Activated naive CD8-positive, alpha-beta T cell (primary cell): Measurements from ENCODE around the gene NOTO.
A peak's percentile ranks its signal among the peaks of the same experiment; 100 is the strongest.

ENCODE experiments used
- H3K27ac Mint-ChIP-seq: one replicate; pipeline ENCODE4 v1.8.0; 2021; ENCODE audit warnings: mixed read lengths
- H3K27me3 Mint-ChIP-seq: one replicate; pipeline ENCODE4 v1.8.0; 2021; ENCODE audit warnings: mixed read lengths
- H3K36me3 Mint-ChIP-seq: one replicate; pipeline ENCODE4 v1.8.0; 2021; ENCODE audit warnings: mixed read lengths
- H3K4me1 Mint-ChIP-seq: one replicate; pipeline ENCODE4 v1.8.0; 2021; ENCODE audit warnings: low read depth, mixed read lengths
- H3K4me3 Mint-ChIP-seq: one replicate; pipeline ENCODE4 v1.8.0; 2021; ENCODE audit warnings: mild to moderate bottlenecking, mixed read lengths
- H3K9me3 Mint-ChIP-seq: one replicate; pipeline ENCODE4 v1.8.0; 2021; ENCODE audit warnings: low read depth, mixed read lengths

The NOTO gene

DNA sequence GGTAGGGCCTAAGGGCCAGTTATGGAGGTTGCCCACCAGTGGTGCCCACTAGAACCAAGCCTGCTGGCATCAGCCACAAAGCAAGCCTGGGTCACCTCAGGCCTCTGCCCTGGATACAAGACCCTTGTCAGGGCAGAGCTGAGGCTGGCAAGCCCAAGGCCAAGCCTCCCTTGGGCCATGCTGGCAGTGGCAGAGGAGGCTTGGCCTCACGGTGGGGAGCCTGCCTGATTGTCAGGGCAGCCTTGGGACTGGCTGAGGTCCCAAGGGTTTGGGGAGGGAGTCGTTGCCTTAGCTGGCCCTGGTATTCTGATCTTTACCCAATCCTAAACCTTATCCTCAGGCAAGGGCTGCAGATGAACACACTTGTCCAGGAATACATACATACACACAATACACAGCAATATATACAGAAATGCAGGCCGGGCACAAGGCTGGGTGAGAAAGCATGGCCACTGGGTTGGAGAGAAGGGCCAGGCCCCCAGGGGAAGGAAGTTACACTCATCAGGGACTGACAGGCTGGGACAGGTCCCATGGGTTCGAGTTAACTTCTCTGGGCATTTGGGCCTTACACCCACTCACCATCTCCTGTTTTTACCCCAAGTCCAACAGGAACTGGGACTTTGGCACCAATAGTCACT is 52.8 kb downstream of the NOTO start:
- H3K27me3 Mint-ChIP-seq, result no peaks in the 10 kb centered on the region
- H3K4me3 Mint-ChIP-seq, result no peak overlapping the region
- H3K9me3 Mint-ChIP-seq, result no peaks in the 10 kb centered on the region
- H3K27ac Mint-ChIP-seq, result no peak overlapping the region
- peaks cover 2% of the 10 kb centered on the region for H3K4me1 Mint-ChIP-seq
- no peaks in the 10 kb centered on the region for H3K36me3 Mint-ChIP-seq

DNA sequence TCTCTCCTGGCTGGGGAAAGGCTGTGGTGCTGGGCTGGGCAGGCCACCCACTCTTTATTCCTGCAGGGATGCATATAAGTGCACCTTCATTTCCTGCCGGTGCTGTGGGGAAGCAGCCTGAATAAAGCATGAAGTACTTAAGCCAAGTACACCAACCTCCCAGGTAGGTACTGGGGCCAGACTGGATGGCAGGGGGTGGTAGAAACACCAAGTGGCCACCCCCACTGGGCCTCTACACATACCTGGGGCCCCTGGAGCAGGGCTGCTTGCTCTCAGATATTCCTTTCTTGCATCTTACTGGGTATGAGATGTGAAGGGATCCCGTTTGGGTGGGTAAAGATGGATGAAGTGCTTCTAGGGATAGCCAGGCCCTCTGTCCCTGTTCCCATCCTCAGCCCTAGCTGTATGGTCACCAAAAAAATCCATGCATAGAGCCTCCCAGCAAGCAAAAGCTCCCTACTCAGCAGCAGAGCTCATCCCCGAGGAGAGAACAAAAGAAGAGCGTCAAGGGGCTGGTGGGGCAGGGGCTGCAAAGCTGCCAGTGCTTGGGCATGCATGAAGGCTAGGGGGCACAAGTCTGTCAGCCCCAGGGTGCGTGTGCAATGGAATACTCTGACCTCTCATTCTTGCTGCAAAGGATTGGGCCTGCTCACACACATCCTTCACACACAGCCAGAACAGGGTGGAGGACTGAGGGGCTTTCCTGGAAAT is 53.7 kb downstream of the NOTO start:
- Mint-ChIP-seq H3K4me3 (no peak overlapping the region), H3K27ac (no peak overlapping the region), H3K36me3 (no peaks in the 10 kb centered on the region), H3K9me3 (no peaks in the 10 kb centered on the region), H3K27me3 (no peaks in the 10 kb centered on the region), H3K4me1 (peaks cover 2% of the 10 kb centered on the region)

DNA sequence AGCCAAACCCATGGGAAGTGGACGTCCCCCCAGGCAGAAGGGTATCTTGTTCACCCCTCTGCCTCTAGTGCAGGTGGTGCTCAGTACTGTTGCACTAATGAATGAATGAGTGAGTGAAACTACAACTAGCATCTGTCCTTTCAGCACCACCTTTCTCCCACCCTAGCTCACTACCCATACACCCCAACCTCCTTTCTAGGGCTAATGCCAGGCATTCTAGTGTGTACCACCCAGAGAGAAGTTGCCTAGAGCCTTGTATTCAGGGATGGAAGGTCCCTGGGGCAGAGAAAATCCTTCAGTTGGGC is 54.2 kb downstream of the NOTO start:
- peaks cover 2% of the 10 kb centered on the region for H3K4me1 Mint-ChIP-seq

DNA sequence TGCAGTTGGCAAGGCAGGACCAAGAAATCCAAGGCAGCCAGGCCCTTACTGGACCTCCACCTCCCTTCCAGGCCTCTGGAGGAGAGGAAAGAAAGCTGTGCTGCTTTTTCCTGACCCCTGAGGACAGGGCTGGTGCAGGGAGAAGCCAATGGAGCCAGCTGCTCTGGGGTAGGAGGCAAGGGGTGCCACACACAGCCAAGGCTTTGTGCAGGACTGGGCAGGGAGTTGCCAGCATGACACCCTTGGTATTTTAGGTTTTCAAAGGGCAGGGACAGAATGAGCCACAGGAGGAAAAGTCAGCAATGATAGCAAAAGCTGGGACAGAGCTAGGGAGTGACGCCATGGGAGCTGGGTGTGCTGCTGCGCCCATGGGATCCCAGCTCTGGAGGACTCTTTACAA is 54.6 kb downstream of the NOTO start:
- Mint-ChIP-seq H3K27ac (peak overlapping the region; percentile 73), H3K4me3 (no peak overlapping the region), H3K36me3 (peaks cover 2% of the 10 kb centered on the region), H3K9me3 (no peaks in the 10 kb centered on the region), H3K4me1 (peaks cover 2% of the 10 kb centered on the region), H3K27me3 (no peaks in the 10 kb centered on the region)

More for the DNA sequence above, 54.2 kb downstream of the NOTO start:
- H3K9me3 Mint-ChIP-seq, result no peaks in the 10 kb centered on the region
- H3K27ac Mint-ChIP-seq, result no peak overlapping the region
- peaks cover under 1% of the 10 kb centered on the region for H3K36me3 Mint-ChIP-seq
- no peaks in the 10 kb centered on the region for H3K27me3 Mint-ChIP-seq
- H3K4me3 Mint-ChIP-seq, result no peak overlapping the region

DNA sequence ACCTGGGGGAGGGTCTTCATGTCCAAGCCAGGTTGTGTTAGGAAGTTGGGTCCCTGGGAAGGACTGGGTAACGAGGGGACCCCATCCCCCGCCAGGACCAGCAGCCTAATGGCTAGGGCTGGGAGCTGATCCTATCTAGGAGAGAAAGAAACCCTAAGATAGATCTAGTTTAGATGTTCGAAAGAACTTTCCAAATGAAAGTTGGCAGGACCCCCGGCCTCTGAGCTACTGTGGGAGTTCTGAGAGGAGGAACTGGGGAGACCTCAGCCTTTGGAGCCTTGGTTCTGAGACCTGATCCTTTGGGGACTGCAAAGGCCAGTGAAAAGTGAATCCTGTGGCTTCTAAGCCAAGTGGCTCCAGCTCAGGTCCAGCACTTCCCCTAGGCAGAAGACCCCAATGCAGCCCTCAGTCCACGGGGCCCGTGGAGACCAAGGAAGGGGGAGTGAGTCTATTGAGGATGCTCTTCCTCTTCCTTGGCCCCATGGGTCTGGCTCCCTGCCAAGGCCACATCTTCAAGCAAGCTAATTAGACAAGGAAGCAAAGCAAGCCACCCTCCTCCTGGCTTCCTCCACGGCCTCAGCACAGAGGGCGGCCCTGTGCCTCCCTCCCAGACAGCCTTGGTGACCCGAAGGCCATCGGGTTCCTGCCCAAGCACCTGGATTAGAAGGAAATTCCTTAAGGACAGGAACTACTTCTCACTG is 55.2 kb downstream of the NOTO start:
- Mint-ChIP-seq H3K27ac (no peak overlapping the region), H3K4me1 (peaks cover 2% of the 10 kb centered on the region), H3K4me3 (no peak overlapping the region), H3K9me3 (no peaks in the 10 kb centered on the region), H3K36me3 (peaks cover 2% of the 10 kb centered on the region), H3K27me3 (no peaks in the 10 kb centered on the region)

DNA sequence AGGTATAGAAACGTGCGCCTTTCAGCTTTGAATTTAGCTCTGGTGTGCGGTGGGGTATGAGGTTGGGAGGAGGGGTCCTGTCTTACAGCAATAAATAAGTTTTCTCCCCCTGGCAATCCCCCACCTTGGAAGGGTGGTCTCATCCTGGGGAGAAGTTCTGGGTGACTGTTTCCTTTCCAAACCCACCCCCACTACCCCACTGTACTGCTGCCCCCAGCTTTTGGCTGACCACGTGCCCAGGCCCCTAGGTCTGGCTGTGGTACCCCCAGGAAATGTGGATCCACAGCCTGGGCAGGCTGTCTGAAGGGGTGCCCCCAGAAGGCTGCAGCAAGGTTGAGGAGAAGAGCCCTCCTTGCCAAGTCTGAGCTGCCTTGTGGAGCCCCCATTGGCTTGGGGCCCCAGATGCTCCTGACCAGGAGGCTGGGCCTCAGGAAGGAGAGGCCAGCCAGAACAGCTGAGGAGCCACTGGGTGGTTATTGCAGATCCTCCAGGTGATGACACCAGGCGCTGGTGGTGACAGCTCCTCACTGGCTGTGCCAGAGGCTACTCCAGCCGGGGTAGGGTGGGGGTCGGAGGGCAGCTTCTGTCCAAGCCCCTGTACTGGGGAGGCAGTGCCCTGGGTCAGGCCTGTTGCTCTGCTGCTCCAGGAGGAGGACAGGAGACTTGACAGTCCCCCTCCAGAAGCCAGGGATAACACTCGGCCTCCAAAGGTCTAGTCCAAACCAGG is 56.0 kb downstream of the NOTO start:
- H3K36me3 Mint-ChIP-seq, result peaks cover 2% of the 10 kb centered on the region
- H3K27ac Mint-ChIP-seq, result no peak overlapping the region
- H3K27me3 Mint-ChIP-seq, result no peaks in the 10 kb centered on the region
- H3K9me3 Mint-ChIP-seq, result no peaks in the 10 kb centered on the region
- H3K4me3 Mint-ChIP-seq, result no peak overlapping the region
- peaks cover 2% of the 10 kb centered on the region for H3K4me1 Mint-ChIP-seq

DNA sequence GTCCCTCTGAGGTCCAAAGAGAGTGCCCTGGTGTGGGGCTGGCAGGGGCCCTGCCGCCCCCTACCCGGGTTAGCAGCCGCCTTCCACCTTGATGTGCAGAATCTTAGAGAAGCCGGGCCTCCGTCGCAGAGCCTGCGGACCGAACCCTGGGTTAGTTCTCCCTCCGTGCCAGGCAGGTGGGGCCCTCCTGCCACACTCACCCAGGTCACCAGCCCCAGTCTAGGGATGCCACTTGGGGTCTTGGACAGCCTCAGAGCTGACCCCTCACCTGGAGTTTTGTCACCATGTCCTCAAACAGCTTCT is 56.5 kb downstream of the NOTO start:
- no peak overlapping the region for H3K27ac Mint-ChIP-seq
- no peaks in the 10 kb centered on the region for H3K9me3 Mint-ChIP-seq
- H3K27me3 Mint-ChIP-seq, result no peaks in the 10 kb centered on the region
- peaks cover 2% of the 10 kb centered on the region for H3K36me3 Mint-ChIP-seq
- no peak overlapping the region for H3K4me3 Mint-ChIP-seq
- peaks cover 2% of the 10 kb centered on the region for H3K4me1 Mint-ChIP-seq

DNA sequence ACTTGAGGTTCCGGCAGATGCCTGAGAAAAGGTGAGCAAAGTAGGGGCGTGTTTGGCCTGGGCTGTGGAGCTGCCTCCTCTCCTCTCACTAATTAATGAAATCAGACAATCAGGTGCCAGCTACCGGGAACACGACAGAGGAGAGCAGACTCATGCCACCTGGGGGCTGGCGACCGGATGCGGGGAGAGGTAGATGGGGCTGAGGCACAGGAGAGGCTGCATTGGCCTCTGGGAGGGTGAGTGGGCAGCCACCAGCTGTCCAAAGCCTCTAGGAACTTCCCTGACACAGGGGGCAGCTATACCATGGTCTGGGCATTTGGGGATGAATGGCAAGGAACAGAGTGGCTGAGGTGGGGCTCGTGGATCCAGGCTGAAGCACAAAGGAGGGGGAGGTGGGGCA is 56.9 kb downstream of the NOTO start:
- Mint-ChIP-seq H3K9me3 (no peaks in the 10 kb centered on the region), H3K4me3 (no peak overlapping the region), H3K4me1 (peaks cover 2% of the 10 kb centered on the region), H3K27me3 (no peaks in the 10 kb centered on the region), H3K27ac (no peak overlapping the region), H3K36me3 (peaks cover 2% of the 10 kb centered on the region)

DNA sequence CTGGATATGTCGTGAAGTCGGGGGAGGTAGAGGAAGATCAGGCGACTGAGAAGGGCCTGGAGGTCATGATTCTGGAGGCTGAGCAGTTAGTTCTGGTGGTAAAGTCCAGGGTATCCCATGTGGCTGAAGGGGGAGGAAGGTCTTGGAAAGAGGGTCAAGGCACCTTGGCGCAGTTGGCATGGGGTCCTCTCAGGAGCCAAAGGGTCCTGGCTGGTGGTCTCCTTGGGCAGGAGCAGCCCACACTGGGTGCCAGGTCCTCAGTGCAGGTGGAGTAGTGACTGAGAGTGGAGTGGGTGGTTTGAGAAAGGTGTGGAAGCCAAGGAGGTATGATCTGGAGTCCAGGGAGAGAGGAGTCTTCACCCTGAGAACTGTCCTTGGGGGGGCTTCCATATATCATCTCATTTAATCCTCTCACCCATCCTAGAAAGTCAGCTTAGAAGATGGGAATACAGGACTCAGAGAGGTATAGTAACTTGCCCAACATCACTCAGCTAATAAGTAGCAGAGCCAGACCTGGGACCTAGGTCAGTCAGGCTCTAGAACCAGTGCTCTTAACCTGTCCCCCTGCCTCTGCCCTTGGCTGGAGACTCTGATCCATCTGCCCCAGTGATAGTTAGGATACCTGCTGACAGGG is 57.4 kb downstream of the NOTO start:
- H3K27ac Mint-ChIP-seq, result no peak overlapping the region
- H3K27me3 Mint-ChIP-seq, result no peaks in the 10 kb centered on the region
- H3K4me1 Mint-ChIP-seq, result peaks cover 2% of the 10 kb centered on the region

DNA sequence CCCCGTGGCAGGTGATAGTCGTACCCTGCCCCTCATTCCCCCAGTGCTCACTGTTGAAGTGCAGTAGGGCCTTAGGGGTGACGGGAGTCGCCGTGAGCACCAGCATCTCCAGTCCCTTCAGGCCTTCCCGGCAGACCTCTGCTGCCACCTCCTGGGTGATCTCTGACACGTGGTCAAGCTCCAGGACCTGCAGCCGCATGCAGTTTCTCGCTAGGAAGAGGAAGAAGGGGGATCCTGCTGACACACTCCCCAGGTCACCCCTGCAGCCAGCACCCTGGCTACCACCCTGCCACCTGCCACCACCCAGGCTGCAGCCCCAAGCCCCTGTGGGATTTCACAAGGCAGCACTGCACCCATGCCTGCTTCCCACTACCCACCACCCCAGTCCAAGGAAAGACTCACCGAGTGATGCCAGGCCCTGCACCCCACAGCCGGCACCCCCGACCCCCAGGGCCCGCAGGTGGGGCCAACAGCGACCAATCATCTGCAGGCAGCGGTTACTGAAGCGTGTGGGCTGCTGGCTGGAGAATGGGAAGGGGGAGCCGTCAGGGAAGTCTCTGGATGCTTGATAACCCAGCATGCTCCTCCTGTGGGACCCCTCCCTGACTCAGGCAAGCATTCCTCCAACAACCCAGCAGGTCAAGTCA is 58.1 kb downstream of the NOTO start:
- Mint-ChIP-seq H3K4me3 (no peak overlapping the region), H3K27ac (no peak overlapping the region), H3K9me3 (no peaks in the 10 kb centered on the region), H3K36me3 (peaks cover 2% of the 10 kb centered on the region), H3K27me3 (no peaks in the 10 kb centered on the region), H3K4me1 (peaks cover 2% of the 10 kb centered on the region)

More for the DNA sequence above, 57.4 kb downstream of the NOTO start:
- peaks cover 2% of the 10 kb centered on the region for H3K36me3 Mint-ChIP-seq
- no peaks in the 10 kb centered on the region for H3K9me3 Mint-ChIP-seq
- H3K4me3 Mint-ChIP-seq, result no peak overlapping the region
